ENCODE data around the gene BTLA.
A peak's percentile ranks its signal among the peaks of the same experiment; 100 is the strongest.
"Not testable (repeated sequence)": the region's sequence is repeated elsewhere in the genome, so short reads cannot be mapped to it uniquely, and the experiment has no call there.

Gene BTLA

DNA sequence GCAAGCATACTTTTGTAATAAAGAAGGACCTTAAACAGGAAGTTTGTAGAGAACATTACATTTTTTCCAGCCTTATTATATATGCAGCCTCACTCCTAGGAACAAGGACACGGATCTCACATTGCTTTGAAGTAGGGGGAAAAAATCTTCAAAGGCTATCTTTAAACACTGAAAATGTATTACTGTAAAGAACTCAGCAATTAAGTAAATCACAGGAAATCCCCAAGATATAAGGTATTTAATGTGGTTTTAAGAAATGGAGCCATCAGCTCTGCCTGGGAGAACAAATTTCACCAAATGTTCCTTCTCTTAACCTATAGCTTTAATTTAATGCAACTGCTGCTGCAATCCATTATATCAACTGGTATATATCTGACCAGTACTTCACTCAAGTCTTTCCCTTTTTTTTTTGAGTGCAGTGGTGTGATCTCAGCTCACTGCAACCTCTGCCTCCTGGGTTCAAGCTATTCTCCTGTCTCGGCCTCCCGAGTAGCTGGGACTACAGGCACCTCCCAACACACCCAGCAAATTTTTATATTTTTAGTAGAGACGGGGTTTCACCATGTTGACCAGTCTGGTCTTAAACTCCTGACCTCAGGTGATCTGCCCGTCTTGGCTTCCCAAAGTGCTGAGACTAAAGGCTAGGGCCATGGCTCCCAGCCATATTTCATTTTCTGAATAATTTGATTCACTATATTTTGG, 2.8 kb downstream of the BTLA start (continued):
- TF ChIP-seq, protein P1, sequence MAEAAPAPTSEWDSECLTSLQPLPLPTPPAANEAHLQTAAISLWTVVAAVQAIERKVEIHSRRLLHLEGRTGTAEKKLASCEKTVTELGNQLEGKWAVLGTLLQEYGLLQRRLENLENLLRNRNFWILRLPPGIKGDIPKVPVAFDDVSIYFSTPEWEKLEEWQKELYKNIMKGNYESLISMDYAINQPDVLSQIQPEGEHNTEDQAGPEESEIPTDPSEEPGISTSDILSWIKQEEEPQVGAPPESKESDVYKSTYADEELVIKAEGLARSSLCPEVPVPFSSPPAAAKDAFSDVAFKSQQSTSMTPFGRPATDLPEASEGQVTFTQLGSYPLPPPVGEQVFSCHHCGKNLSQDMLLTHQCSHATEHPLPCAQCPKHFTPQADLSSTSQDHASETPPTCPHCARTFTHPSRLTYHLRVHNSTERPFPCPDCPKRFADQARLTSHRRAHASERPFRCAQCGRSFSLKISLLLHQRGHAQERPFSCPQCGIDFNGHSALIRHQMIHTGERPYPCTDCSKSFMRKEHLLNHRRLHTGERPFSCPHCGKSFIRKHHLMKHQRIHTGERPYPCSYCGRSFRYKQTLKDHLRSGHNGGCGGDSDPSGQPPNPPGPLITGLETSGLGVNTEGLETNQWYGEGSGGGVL (tag by site-specific recombination; IDR thresholded peaks at IDR 0.05), result no peak
- no peak for TF ChIP-seq ZNF10 (tag by site-specific recombination; IDR thresholded peaks at IDR 0.05)
- TF ChIP-seq ZNF501 (tag by site-specific recombination; IDR thresholded peaks at IDR 0.05), result no peak

DNA sequence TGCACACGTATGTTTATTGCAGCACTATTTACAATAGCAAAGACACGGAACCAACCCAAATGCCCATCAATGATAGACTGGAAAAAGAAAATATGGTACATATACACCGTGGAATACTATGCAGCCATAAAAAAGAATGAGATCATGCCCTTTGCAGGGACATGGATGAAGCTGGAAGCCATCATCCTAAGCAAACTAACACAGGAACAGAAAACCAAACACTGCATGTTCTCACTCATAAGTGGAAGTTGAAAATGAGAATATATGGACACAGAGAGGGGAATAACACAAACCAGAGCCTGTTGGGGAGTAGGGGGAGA, 4.9 kb downstream of the BTLA start:
- H3K4me3 ChIP-seq (ENCODE audit: low read depth, low read length); CTCF ChIA-PET; H3K4me1 ChIP-seq (ENCODE audit: control insufficient read depth, insufficient read depth, low read length); H3K36me3 ChIP-seq (ENCODE audit: control insufficient read depth in 2 of 2, insufficient read depth in 1 of 2, low read length in 2 of 2); H3K27ac ChIP-seq (ENCODE audit: extremely low read depth, low read depth, low read length); H3K9me3 ChIP-seq (ENCODE audit: control insufficient read depth, insufficient read depth, low read depth, low read length); POLR2A ChIA-PET: not testable (repeated sequence)
- TF ChIP-seq ZNF146 (tag by site-specific recombination; IDR thresholded peaks at IDR 0.05), result peak; percentile 70

DNA sequence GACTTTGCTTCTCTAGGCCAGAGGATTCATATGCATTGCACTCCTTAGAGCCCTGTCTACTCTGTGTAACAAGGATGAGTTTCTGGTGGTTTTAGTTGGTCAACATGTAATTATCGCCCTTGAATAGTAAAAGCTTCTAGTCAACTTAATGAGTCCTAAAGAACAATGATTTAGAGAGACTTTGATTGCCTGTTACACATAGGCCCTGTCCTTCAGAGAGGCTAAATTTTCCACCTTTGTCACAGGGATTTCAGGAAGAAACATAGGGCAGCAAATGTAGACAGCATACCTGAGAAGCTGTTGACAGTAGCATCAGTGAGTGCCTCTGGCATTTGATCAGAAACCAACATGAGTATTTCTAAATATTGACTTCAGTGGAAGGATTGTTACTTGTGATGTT, 7.1 kb downstream of the BTLA start:
- POLR2A ChIA-PET, result no interaction called here
- Histone ChIP-seq H3K36me3 (ENCODE audit: control insufficient read depth in 2 of 2, insufficient read depth in 1 of 2, low read length in 2 of 2) (no peaks in the 10 kb centered on the region), H3K4me1 (ENCODE audit: control insufficient read depth, insufficient read depth, low read length) (no peaks in the 10 kb centered on the region), H3K4me3 (ENCODE audit: low read depth, low read length) (no peak overlapping the region), H3K27ac (ENCODE audit: extremely low read depth, low read depth, low read length) (no peak overlapping the region), H3K9me3 (ENCODE audit: control insufficient read depth, insufficient read depth, low read depth, low read length) (no peaks in the 10 kb centered on the region)
- CTCF ChIA-PET, result no interaction called here
- no peak for TF ChIP-seq ZNF324 (tag by site-specific recombination; IDR thresholded peaks at IDR 0.05)
- TF ChIP-seq, protein P2, sequence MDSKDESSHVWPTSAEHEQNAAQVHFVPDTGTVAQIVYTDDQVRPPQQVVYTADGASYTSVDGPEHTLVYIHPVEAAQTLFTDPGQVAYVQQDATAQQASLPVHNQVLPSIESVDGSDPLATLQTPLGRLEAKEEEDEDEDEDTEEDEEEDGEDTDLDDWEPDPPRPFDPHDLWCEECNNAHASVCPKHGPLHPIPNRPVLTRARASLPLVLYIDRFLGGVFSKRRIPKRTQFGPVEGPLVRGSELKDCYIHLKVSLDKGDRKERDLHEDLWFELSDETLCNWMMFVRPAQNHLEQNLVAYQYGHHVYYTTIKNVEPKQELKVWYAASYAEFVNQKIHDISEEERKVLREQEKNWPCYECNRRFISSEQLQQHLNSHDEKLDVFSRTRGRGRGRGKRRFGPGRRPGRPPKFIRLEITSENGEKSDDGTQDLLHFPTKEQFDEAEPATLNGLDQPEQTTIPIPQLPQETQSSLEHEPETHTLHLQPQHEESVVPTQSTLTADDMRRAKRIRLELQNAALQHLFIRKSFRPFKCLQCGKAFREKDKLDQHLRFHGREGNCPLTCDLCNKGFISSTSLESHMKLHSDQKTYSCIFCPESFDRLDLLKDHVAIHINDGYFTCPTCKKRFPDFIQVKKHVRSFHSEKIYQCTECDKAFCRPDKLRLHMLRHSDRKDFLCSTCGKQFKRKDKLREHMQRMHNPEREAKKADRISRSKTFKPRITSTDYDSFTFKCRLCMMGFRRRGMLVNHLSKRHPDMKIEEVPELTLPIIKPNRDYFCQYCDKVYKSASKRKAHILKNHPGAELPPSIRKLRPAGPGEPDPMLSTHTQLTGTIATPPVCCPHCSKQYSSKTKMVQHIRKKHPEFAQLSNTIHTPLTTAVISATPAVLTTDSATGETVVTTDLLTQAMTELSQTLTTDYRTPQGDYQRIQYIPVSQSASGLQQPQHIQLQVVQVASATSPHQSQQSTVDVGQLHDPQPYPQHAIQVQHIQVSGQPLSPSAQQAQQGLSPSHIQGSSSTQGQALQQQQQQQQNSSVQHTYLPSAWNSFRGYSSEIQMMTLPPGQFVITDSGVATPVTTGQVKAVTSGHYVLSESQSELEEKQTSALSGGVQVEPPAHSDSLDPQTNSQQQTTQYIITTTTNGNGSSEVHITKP (tag by site-specific recombination; IDR thresholded peaks at IDR 0.05), result no peak
- TF ChIP-seq ZNF112 (tag by site-specific recombination; IDR thresholded peaks at IDR 0.05), result no peak
- TF ChIP-seq ZNF843 (tag by site-specific recombination; IDR thresholded peaks at IDR 0.05), result no peak
- no peak for TF ChIP-seq ZNF426 (tag by site-specific recombination; IDR thresholded peaks at IDR 0.05)
- TF ChIP-seq, protein P3, sequence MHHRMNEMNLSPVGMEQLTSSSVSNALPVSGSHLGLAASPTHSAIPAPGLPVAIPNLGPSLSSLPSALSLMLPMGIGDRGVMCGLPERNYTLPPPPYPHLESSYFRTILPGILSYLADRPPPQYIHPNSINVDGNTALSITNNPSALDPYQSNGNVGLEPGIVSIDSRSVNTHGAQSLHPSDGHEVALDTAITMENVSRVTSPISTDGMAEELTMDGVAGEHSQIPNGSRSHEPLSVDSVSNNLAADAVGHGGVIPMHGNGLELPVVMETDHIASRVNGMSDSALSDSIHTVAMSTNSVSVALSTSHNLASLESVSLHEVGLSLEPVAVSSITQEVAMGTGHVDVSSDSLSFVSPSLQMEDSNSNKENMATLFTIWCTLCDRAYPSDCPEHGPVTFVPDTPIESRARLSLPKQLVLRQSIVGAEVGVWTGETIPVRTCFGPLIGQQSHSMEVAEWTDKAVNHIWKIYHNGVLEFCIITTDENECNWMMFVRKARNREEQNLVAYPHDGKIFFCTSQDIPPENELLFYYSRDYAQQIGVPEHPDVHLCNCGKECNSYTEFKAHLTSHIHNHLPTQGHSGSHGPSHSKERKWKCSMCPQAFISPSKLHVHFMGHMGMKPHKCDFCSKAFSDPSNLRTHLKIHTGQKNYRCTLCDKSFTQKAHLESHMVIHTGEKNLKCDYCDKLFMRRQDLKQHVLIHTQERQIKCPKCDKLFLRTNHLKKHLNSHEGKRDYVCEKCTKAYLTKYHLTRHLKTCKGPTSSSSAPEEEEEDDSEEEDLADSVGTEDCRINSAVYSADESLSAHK (tag by site-specific recombination; IDR thresholded peaks at IDR 0.05), result no peak
- TF ChIP-seq ZNF175 (tag by site-specific recombination; IDR thresholded peaks at IDR 0.05), result no peak
- no peak for TF ChIP-seq ZNF423 (tag by site-specific recombination; IDR thresholded peaks at IDR 0.05)
- TF ChIP-seq ZIC2 (tag by site-specific recombination; IDR thresholded peaks at IDR 0.05), result no peak
- TF ChIP-seq, protein P4, sequence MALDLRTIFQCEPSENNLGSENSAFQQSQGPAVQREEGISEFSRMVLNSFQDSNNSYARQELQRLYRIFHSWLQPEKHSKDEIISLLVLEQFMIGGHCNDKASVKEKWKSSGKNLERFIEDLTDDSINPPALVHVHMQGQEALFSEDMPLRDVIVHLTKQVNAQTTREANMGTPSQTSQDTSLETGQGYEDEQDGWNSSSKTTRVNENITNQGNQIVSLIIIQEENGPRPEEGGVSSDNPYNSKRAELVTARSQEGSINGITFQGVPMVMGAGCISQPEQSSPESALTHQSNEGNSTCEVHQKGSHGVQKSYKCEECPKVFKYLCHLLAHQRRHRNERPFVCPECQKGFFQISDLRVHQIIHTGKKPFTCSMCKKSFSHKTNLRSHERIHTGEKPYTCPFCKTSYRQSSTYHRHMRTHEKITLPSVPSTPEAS (tag by site-specific recombination; IDR thresholded peaks at IDR 0.05), result no peak
- TF ChIP-seq ZNF514 (tag by site-specific recombination; IDR thresholded peaks at IDR 0.05), result no peak
- TF ChIP-seq, protein P5, sequence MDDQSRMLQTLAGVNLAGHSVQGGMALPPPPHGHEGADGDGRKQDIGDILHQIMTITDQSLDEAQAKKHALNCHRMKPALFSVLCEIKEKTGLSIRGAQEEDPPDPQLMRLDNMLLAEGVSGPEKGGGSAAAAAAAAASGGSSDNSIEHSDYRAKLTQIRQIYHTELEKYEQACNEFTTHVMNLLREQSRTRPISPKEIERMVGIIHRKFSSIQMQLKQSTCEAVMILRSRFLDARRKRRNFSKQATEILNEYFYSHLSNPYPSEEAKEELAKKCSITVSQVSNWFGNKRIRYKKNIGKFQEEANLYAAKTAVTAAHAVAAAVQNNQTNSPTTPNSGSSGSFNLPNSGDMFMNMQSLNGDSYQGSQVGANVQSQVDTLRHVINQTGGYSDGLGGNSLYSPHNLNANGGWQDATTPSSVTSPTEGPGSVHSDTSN (CRISPR knock-in tag; IDR thresholded peaks at IDR 0.05), result no peak
- no peak for TF ChIP-seq OVOL3 (tag by site-specific recombination; IDR thresholded peaks at IDR 0.05)
- no peak for TF ChIP-seq ZNF140 (tag by site-specific recombination; IDR thresholded peaks at IDR 0.05)
- no peak for TF ChIP-seq ZNF791 (tag by site-specific recombination; IDR thresholded peaks at IDR 0.05)
- TF ChIP-seq KLF7 (tag by site-specific recombination; IDR thresholded peaks at IDR 0.05; ENCODE audit: borderline replicate concordance), result no peak
- TF ChIP-seq ZNF501 (tag by site-specific recombination; IDR thresholded peaks at IDR 0.05), result no peak
